HG03025 (cell line): ENCODE measurements around the gene MLLT6.
"Not testable (repeated sequence)": the region's sequence is repeated elsewhere in the genome, so short reads cannot be mapped to it uniquely, and the experiment has no call there.

Source experiments
- ATAC-seq: cut with Tn5 transposase; IDR thresholded peaks from one replicate; pipeline ENCODE4 v1.9.1; 2021; ENCODE audit warnings: mild to moderate bottlenecking, moderate library complexity; ENCODE audit not compliant: unreplicated experiment, low FRiP score

MLLT6 gene

DNA sequence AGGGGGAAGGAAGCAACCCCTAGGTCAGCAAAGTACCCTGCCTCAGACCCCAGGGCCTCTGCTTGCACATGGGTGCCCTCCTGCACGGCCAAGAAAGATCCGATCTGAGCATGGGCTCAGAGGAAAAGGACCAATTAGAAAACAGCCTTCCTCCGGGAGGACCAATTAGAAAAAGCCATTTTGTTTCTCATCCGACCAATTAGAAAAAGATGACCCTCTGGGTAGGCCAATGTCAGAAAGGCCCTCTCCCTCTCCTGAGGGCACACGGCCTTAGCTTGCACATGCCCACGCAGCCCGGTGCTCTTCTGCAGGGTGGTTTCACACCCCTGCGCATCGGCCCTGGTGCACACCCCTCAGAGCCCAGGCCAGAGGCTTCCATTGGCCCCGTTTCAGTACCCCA is 20.0 kb downstream of the MLLT6 start:
- no peak for ATAC-seq

DNA sequence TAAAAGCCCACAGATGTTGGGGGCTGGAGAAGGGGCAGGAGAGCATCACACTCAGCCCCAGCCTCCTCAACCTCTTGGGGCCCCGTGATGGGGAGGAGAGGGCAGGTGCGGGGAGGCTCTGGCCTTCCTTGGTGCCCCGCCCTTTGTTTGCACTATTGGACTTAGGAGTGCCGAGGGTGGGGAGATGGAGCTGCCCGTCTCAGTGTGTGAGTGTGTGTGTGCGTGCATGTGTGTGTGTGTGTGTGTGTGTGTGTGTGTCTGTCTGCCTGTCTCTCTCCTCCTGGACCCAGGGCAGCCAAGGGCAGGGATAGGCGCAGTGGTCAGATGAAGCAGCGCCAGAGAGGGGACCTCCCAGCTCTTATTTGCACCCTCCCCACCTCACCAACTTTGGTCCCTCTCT is 21.1 kb downstream of the MLLT6 start:
- not testable (repeated sequence) for ATAC-seq

DNA sequence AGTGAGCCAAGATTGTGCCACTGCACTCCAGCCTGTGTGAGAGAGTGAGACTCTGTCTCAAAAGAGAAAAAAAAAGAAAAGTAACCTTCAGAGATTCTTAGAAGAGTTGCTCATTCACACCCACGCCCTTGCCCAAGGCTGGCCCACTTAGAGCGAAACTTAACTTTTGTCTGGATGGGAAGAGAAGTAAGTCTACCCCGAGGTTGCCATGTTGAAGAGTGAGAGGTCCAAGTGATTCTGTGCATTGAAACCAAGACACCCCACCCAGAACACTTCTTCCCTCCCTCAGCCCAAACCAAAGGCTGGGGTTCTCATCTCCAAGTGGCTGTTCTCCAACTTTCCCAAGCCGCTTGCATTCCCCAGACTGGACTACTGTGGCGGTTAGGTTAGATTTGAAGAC is 22.7 kb downstream of the MLLT6 start:
- no peak for ATAC-seq

DNA sequence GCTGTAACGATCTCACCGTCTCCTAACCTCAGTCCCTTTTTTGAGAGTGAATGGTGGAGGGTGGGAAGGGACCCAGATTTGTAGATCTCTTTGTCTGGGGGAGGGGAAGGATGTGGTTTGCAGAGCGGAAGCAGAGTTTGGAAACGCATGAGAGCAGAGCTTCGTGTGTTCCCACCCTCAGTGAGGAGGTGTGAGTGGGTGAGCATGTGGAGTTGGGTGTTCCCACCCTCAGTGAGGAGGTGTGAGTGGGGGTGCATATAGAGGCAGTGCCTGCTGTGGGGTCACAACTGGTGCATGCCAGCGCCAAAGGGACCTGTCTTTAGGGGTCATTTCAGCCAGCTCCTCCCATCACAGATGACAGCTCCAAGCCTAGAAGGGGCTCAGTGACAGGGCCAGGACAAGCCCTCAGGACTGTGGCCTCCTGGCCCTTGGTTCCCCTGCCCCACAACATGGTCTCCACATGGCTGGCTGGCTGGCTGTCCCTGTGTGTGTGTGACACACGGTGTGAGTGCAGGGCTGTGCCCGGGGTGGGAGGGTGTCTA is 23.3 kb downstream of the MLLT6 start:
- no peak for ATAC-seq

DNA sequence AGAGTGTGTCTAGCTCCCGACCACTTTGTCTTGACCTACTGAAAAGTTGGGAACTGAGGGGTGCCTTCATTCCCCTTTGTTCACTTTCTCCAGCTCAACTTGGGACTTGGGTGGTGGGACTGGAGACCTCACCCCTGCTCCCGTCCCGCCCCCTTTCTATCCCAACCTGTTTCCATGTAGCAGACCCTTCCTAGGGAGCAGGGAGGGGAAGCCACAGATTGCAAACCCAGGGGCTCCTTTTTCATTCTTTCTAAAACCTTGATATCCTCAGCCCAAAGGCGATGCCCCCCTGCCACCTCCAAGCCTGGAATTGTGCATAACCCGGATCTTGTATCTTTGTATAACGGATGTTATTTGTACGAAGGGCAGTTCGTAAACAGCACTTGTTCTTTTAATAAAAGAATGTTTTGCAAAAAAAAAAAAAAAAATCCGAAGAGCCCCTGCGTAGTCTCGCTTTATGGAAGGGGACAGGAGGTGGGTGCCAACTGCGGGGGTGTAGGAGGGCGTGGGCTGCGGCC is 24.4 kb downstream of the MLLT6 start:
- no peak for ATAC-seq

DNA sequence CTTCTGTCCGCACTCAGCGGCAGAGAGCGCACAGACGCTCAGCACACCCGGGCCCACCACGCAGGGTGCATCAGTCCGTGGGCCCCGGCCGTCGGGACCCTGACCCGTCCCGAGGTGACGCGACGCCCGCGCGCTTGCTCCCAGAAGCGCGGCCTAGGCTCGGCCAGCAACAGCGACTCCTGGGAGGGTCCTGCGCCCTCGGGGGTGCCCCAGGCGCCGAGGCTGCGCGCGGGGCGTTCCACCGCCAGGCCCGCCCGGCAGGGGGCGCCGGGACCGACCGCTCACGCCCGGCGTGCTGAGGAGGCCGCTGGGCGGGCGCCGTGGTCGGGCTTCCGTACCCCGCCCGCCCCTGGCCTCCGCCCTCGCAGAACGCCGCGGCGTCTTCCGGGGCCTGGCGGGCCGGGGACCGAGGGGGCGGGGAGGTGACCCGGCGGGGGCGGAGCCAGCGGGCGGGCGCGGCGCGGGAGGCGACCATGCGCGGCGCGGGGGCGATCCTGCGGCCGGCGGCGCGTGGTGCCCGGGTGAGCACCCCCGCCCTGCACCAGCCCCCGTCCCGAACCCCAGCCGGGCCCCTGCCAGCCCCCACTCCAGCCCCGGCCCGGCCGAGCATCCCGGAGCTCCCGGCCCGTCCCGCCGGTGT is 24.9 kb downstream of the MLLT6 start, which contains the start of gene CISD3:
Gene CISD3, plus strand, starts transcription at position 456 of the 640 bp plus-strand sequence. Its CDS starts 18 bp downstream, at position 474.
- ATAC-seq: no peak

DNA sequence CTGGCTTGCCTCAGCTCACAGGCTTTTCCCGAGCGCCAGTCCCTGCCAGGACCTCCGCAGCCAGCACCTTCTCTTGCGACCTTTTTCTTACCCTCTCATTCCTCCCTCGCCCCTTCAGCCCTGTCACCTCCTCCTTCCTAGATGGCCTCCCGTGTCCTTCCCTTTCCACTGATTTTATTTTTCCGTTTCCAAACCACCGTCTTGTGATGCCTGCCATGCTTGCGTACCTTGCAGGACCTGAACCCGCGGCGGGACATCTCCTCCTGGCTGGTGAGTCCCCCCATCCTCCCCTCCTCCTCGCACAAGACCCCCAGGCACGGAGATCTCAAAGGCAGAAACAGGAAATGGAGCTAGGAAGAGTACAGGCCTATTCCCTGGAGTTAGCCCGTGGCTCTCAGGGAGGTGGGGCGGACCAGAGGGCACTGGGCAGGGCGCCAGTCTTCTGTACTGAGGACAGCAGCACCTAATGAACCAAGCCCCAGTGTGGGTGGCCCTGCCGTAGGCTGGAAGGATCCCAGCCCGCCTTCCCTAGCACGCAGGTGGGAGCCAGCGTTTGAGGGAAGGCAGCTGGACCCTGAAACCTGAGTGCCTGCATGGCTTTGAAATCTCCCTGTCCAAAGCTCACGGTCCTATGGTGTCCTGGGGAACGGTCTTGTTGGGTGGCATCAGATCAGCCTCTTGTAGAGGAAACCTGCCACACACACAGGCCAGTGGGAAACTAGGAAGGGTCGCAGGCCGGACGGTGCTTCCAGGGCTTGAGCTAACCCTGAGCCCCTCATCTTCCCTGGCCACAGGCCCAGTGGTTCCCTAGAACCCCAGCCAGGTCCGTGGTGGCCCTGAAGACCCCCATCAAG is 25.7 kb downstream of the MLLT6 start:
- ATAC-seq: no peak

DNA sequence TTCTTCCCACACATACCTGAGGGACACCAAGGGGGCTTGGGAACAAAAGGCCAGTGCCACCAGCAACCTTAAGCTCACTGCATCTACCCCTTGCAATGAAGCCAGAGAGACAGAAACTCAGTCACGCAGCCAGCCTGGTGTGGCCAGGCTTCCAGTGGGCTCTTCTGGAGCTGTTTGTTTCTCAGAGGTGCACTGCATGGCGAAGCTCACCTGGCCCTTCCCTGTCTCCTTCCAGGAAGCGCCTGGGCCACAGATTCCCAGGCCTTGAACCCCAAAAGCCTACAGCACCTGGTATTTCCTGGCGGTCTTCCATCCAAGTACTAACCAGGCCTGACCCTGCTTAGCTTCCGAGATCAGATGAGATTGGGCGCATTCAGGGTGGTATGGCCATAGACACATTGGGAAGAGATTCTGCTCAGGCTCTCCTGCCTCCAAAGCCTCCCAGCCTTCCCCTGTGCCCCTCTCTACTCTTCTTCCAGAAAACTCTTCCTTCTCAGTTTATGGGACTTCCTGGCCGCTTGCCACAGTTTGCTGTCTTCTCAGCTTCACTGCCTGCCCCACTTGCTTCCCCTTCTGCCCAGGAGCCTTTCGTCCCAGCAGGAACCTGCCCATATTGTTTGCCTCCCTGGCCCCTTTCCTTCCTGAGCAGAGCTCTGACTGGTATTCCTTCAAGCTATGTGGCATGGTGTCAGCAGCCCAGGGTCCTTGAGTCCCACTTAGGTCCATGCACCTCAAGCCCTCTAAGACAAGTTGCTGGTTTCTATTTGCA is 26.6 kb downstream of the MLLT6 start:
- ATAC-seq: no peak

DNA sequence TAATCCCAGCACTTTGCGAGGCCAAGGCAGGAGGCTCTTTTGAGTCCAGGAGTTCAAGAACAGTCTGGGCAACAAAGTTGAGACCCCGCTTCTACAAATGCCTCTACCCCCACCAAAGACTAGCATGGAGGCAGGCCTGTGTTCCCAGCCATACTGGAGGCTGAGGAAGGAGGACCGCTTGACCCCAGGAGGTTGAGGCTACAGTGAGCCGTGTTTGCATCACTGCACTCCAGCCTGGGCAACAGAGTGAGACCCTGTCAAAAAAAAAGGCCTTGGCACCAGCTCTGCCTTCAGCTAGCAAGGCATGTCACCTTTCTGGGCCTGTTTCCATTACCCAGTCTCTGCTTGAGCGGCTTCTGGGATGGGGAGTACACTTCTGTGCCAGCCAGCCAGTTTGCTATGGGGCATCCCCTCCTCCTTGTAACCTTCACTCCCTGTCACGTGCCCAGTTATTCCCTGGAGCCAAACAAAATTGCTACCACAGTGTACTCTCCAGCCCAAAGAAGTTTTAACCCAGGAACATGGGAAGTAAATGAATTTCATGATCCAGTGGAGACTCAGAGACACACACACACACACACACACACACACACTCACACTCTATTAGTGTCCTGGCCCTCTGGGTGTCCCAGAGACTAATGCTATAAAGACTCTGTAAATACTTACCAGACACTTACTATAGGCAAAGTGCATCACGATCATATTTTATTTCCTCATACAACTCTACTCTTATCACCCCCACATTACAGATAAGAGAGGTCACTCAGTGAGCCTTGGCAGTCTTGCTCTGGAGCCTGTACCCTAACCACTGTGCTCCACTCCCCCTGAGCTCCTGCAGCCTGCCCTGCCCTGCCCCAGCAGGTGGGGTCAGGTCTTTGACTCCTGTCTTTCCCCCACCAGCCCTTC is 27.6 kb downstream of the MLLT6 start:
- no peak for ATAC-seq

DNA sequence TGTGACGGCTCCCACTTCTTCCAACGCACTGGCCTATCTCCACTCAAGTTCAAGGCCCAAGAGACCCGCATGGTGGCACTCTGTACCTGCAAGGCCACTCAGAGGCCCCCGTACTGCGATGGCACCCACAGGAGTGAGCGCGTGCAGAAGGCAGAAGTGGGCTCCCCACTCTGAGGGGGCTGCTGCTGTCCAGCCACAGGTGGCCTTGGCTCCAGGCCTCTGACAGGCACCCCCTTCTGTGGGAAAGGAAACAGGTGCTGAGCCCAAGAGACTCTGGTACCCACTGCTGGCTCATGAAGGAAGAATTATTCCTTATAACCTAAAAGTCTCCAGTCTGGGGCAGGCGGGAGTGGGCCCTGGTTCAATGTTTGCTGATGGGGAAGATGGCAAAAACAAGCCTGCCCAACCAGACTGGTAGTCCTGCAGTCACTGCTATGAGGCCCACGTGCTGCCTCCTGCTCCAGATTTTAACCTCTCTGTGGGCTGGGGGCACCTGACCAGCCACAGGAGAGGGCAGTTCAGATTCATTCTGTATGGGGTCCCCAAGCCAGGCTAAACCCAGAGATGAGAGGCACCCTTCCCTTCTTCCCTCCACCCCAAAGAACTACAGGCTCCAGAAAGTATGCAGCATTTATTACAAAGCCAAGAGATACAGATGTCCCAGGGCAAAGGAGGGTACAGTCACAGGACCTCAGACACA is 28.4 kb downstream of the MLLT6 start:
- ATAC-seq: no peak

DNA sequence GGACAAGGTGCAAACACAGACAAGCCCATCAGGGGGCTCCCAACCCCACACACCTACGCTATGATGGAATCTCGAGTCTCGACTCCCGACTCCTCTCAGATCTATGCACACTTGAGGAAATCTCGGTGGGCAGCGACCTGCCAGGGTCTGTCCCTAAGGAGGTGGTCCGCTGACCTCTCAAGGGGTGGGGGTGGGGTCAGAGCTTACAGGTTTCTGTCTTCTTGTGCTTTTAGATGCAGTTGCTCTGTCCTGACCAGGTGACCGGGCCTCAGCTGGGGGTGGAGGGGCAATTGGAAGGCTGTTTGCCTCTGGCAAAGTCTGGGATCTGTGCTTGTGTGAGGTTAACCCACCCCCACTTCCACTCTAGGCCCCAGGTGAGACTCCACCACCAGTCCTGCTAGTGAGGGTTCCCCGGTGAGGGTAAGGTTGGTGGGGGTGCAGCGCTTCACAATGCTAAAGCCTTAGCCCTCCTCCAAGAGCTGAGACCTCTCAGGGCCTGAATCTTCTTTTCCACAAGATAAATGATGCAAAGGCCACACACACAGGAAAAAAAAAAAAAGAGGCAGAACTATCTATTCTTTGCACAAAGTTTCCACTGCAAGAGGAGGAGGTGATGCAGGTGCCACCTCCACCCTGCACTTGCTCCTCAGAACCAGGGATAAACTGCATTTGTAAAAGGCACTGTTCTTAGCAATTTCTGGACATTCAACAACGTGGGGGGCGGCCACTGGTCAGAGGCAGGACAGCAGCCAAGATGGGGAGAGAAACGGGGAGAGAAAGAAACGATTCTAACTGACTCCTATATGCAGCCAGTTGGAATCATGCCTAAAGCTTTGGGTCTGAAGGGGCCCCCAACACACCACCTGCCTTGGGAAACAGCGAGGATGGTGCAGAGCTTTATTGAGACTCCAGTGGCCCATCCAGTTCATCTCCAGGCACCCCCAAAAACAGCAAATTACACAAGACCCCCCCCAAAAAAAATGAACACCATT is 29.2 kb downstream of the MLLT6 start:
- ATAC-seq: no peak

DNA sequence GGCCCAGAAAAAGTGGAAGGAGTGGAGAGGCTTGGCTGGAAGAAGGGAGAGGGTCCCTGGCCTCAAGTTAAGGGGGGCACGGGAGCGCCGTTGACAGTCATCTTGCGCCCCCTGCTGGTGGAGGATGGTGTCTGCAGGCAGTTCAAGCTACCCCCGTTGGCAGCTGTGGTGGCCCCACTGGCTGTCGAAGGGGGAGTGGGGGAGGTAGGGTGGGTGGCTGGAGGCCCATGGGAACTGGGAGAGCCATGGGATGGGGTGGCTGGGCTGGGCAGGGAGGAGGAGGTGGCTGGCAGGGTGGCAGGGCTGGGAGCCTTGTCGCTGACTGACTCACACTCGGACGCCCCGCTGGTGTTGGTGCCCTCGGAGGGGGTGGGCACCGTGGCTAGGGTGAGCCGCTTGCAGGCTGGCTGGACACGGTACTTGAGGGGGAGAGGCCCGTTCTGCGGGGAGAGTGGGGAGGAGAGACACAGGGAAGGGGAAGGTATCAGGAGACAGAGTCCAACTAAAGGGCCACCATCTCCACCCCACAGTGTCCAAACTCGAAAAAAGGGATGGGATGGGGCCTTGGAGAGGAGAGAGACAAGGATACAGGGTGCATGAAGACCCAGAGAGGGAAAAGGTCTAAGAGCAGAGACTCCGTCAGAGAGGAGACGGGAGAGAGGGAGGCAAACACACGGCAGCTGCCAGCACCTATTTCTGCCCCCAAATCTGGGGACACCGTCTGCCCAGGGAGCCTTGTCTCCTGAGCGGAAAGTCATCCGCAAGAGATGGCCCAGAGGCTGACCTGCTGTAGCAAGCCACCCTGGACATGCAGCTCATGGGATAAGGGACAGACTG is 30.3 kb downstream of the MLLT6 start:
- ATAC-seq: no peak

DNA sequence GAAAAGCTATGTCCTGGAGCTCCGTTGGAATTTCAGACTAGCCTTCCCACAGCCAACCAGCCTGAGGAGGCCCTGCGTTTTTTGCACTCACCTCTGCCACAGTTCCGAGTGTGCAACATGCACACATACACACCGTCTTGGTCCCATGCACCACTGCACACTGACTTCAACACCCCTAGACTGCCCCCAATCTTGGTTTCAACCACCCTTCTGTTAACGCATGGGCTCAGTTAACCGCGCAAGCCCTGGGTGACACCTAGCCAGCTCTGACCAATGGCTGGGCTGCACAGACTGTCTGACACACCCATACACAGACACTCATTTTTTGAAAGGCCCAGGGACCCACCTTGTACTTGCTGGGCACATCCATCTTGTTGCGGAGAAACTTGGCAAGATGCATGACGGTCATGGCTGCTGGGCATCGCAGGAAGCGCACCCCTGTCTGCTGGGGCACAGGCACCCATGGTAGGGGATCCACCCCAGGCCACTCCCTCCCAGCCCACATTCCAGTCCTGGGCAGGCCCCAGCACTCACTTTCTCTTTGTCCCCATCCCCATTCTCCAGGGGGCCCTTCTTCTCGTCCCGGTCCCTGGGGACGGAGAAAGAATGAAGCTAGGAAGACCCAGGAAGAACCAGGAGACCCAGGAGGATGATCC is 33.1 kb downstream of the MLLT6 start:
- ATAC-seq: no peak

DNA sequence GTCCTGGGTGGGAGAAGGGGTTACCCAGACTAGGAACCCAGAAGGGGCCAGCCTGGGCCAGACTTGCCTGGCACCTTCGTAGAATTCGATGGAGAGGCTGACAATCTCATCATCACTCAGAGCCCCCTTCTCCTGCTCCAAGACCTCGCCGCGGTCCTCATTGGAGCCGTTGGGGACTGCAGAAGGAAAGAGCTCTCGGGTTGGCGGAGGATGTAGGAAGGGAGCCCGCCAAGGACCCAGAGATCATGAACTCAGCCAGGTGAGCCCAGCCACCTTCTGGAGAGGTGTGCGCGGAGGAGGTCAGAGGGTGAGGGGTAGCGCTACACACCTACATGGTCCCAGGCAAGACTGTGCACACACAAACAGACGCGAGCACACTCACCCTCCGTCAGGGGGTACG is 33.6 kb downstream of the MLLT6 start:
- no peak for ATAC-seq

DNA sequence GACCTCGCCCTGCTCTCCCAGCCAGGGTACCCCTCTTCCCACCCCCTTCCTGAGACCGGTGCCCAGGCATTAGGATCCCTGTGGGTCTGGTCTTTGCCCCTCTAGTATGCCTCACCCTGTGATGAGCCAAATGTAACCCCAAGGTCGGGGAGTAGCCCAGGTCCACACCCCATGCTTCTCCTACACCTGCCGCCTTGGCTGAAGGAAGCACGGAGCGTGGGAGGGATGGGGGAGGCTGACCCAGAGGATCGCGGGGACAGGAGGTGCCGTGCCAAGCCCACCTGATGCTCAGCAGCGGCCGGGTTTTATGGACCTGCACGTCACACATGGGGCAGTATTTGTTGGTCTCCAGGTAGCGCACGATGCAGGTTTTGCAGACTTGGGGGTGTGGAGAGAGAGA is 34.2 kb downstream of the MLLT6 start:
- no peak for ATAC-seq

DNA sequence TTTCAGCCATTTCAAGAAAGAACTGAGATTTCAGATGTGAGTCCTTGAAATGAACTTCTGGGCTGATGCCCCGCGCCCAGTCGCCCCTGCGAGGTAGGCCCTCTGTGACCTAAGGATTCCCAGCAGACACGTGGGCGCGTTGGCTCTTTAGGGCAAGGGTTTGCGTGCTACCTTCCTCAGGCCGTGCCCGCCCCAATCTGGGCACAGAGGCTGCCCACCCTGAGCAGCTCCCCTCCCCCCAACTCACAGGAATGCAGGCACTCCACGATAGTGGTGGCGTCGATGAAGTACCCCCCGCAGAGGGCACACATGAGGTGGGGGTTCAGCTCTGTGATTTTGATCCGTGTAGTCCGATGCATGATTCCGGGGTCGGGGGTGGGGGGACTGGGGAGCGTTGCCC is 35.0 kb downstream of the MLLT6 start:
- ATAC-seq: no peak

DNA sequence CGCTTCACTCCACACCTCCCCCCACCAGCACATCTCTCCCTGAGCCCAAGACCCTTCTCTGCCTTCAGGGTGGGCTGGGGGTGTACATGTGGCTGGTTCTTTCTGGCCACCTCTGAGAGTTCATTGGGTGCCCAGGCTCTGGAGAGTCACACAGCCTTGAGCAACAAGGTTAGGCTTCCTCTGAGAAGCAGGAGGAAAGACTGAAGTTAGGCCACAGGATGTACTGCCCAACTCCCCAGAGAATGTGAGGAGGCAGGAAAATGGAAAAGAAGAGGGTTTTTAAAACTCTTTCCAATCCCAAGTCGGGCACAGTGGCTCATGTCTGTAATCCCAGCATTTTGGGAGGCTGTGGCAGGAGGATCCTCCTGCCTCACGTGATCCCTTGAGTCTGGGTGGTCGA is 35.7 kb downstream of the MLLT6 start:
- ATAC-seq: no peak
